Heart left ventricle (tissue), 13 donors: ENCODE measurements around the gene ZDHHC22.

Experiments used
- CTCF ChIP-seq, 12 donors: fragments of 200-600 bp; sonication (generic) in 4 of 12; IDR thresholded peaks; one replicate each; pipeline versions ENCODE4 v1.5.0 to v1.8.0; 2018 to 2022; ENCODE audit warnings: antibody characterized with exemption in 12 of 12, mild to moderate bottlenecking in 5 of 12
- POLR2A ChIP-seq, 2 donors: fragments of 450-650 bp; IDR thresholded peaks; one replicate each; pipeline ENCODE4 v1.6.1; 2017; ENCODE audit warnings: antibody characterized with exemption in 2 of 2, mild to moderate bottlenecking in 2 of 2, moderate library complexity in 2 of 2
- donor health status: ischemic (EF 13 %, LVEDD 7.1; RV severe dilation, severe dysfunction).
- donor health status: DM: no; HTN: yes; CAD: no.
- donor health status: DM: no; HTN: no; CAD: no.
- donor health status: ischemic (EF 25% LVEDD 6.9; RV normal size, moderate dysfunction).
- donor health status: ischemic (EF 25% LVEDD 5.7; RV mildly dilated, moderate dysfunction).
- donor health status: ischemic (EF 35%, LVEDD 5.7; RV mildly dilated, moderate dysfunction).
- donor health status: nonischemic (EF 11% LVEDD 7.7; RV severe dilation, severe dysfunction).
- donor health status: DM: yes; HTN: yes; CAD: no.
- donor health status: PGD.
- donor health status: ischemic (EF 29% LVEDD 5.4; RV normal size, mild dysfunction).
- donor health status: nonischemic (EF 23%, LVEDD 6.1; RV moderate dilation, normal function).

- TF ChIP-seq POLR2A (IDR thresholded peaks at IDR 0.05) (no peak), CTCF (IDR thresholded peaks at IDR 0.05) (no peak)
Measured at GRCh38 chr14:77143071-77143470, 1.5 kb upstream of the ZDHHC22 start.
